ENCODE results near the gene FOXP3.

The FOXP3 gene

DNA sequence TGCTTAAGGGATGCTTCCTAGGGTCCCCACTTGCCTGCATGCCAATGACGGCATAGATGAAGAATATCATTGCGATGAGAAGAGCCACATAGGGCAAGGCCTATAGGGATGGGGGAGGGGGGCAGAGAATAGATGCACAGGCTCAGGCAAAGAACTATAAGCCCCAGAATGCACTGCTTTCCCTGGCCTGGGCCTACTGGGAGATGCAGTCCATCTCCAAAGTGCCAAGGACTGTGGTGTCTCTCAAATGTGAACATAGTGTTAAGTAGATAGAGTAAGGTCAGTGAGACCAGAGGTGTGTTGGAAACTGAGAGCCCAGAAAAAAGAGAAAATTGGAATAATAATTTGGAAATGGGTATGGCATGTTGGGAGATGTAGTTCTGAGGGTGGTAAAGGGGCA is 52.3 kb downstream of the FOXP3 start:
- DNase-seq = no peak

DNA sequence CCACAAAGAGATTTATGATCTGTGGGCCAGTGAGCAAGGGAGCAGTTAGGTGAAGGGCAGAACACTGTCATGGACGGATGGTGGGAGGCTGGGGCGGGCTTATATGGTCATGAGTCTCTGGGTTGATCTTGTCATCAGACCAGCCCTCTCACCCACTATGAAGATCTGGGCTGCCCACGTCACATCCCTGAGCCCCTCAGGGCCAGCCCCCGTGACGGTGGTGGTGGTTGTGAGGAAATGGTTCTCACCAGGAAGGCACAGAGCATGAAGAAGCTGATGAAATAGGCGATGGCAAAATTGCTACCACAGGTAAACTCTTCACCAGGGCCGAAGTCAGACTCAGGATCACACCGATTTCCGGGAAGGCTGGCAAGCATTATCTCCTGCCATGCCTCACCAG is 53.4 kb downstream of the FOXP3 start:
- DNase-seq = no peak

DNA sequence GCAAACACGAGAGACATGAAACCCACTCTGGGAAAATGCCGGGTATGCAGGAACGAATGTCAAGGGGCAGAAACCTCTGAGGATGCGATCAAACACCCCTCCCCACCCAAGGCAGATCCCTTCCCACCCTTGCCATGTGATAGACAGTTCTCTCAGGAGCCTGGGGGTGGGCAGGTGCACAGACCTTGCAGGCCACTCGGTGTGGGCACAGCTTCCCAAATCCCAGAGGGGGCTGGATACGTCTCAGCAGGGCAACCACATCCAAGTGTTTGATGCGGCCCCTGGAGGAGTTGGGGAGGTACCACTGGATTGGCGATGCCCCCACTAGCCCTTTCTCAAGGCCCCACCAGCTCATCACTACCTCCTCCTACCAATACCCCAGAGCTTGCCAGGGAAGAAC is 54.1 kb downstream of the FOXP3 start:
- DNase-seq = no peak

DNA sequence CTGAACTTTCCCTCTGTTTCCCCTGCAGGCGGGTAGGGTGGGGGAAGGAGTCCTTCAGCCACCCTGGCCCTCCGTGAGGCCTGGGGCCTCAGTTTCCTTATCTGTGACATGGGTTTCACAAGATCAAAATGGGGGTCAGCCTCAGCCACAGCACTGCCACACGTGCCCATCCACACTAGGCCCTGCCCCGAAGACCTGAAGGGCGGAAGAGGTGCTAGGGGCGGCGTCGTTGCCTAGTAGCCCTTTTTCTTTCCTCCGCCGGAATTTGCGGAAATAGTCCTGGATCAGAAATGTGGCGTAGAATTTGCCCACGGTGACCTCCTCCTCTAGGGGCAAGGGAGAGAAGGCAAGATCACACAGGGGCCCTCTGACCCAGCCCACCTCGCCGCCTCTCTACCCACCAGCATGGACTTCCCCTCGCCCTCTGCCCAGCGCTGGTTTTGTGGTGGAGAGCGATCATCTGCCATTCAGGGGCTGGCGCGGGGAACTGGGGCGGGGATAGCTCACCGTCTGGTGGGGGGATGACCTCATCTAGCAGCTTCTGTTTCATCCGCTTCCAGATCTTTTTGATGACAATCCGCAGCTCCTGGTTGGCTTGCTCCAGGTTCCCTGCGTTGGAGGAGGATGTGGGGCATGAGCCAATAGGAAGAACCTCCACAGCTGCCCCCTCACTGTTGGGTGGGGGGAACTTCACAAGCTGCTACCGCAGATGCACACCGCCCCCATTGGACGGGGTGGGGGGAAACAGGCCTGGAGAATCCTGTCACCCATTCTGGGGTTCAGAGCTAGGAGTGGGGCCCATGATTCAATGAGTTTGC is 54.9 kb downstream of the FOXP3 start:
- DNase-seq = peak; percentile 36

DNA sequence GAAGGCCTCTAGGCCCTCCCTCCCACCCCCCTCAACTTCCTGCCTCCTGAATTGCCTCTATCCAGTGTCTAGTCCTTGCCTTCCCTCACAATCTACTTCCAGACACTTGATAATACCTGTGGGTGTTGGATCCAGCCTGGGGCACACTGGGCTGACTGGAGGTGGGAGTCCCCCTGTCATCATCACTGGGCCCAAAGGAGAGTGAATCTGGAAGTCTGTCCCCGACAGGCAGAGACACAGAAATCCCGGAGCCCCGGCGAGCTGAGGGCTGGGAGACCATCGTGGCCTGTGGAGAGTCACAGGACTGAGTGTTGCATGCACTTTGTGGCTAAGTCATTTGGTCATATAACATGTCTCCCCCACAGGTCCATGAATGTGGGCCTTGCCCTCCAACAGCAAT is 56.1 kb downstream of the FOXP3 start:
- DNase-seq = no peak

DNA sequence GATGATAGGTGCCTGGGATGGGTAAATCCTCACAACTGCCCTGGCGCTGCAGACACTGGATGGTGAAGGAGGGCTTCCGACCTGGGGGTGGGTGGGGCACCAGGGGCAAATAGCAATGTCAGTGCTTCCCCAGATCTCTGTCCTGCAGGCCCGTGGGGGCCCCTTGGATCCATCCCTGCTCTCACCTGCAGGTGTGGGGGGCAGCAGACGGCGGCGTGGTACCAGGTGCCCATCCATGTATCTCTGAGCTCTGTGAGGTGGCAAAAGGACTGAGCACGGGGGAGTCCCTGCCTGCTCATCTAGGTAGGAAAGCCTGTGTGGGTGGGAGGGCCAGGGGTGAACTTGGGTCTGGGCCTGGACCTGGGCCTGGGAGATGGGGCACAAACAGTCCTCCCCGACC is 58.0 kb downstream of the FOXP3 start:
- no peak for DNase-seq

DNA sequence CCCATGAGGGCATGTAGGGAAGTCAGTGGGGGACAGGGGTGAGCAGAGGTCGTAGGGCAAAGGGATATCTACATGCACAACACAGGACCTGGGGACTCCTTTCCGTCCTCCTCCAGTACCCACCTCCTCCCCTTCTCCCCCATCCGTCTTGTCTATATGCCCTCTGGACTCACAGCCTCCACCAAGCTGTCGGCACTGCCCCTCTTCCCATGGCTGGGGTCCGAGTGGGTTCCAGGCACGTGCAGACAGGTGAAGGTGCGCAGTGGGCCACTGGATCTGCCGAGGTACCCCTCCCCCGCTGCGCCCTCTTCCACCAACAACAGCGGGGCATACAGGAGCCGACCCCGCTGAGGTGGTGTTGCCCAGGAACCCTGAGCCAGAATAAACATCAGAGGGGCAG is 59.1 kb downstream of the FOXP3 start:
- DNase-seq = no peak

DNA sequence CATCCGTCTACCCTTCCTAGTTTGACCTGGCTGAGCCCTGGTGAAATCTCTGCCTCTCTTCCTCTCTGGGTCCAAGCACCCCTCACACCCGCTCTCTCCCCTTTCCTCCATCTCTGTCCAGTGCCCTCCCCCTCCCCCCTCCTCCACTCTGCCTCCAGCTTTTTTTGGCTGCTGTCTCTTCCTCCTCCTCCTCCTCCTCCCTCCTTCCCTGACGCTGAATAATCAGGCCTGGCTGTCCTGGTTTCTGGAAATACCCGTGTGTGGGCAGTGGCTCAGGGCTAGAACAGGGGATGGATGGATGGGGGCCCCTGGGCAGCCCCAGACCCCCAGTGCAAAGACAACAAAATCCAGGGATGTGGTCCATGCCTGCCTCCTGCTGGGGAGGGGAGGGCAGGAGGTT is 59.8 kb downstream of the FOXP3 start:
- DNase-seq = no peak

DNA sequence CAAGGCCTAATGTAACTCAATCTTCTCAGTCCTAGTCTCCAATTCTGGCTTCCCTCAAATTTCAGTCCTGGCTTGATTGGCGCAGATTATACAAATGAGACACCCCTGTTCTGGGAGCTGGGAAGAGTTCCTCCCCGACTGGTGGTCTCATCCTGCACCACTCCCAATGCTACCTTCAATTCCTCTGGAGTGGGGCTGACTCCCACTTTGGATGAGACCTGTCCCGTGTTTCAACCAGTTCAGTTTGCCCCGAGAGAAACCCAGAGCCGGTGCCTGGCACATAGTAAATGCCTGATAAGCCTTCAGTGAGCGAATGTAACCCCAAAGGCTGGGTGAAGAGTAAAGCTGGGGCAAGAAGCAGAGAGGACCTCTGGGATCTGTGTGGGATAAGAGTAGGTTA is 60.5 kb downstream of the FOXP3 start:
- DNase-seq = no peak

DNA sequence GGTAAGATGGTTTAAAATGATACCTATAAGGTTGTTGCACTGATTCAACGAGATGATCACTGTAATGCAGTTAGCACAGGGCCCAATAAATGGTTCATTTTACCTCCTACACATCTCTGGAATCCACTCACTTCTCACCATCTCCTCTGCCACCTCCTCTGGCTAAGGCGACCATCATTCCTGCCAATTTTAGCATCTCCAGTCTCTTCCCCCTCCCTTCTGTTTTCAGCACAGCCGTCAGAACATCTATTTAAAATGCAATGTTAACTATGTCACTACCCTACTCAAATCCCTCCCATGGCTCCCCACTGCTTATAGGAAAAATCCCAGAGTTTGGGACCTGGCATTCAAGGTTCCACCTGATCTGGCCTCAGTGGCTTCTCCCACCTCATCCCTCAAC is 61.0 kb downstream of the FOXP3 start:
- no peak for DNase-seq

DNA sequence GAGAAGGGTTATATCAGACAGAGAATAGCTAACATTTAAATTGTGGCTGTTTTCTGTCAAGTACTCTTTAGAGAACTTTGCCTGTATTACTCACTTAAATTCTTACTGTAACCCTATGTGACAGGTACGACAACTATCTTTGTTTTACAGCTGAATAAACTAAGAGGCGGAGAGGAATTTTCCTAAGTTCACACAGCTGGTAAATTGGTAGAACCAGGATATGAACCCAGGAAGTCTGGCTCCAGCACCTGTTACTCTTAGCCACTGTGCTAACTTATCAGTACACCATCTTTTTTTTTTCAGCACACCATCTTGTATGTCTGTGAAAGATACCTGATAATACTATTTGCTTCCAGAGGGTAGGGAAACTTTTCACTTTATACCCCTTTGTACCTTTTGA is 62.5 kb downstream of the FOXP3 start:
- DNase-seq = no peak

Measured in suppressor macrophage treated with lipopolysaccharide for 4 hours (primary cell).